ENCODE results near the gene AHSG. TPM values are rescaled to one million over a fixed set of nuclear protein-coding genes. Genes with fewer than 3 reads are reported as not detected.

Gene AHSG
- total RNA-seq, 1 donor from 2014 or later: not detected

GRCh38 chr3:186599142-186599784, 13.6 kb upstream of the AHSG start:
- DNase-seq (ENCODE audit: low read depth): no peak

GRCh38 chr3:186599785-186600166, 13.1 kb upstream of the AHSG start:
- no peak overlapping the region for H3K4me3 ChIP-seq (ENCODE audit: low read depth, low read length)
- DNase-seq (ENCODE audit: low read depth): no peak
- TF ChIP-seq CTCF (conservative IDR thresholded peaks at IDR 0.05; ENCODE audit: low read depth, low read length): no peak

More at GRCh38 chr3:186599142-186599784, 13.6 kb upstream of the AHSG start:
- H3K4me3 ChIP-seq (ENCODE audit: low read depth, low read length): no peak overlapping the region
- TF ChIP-seq CTCF (conservative IDR thresholded peaks at IDR 0.05; ENCODE audit: low read depth, low read length): no peak

- no peak for DNase-seq (ENCODE audit: low read depth)
- no peak for TF ChIP-seq CTCF (conservative IDR thresholded peaks at IDR 0.05; ENCODE audit: low read depth, low read length)
- no peak overlapping the region for H3K4me3 ChIP-seq (ENCODE audit: low read depth, low read length)
Measured at GRCh38 chr3:186600896-186601295, 12.0 kb upstream of the AHSG start.

GRCh38 chr3:186603159-186603558, 9.7 kb upstream of the AHSG start:
- no peak for DNase-seq (ENCODE audit: low read depth)
- no peak overlapping the region for H3K4me3 ChIP-seq (ENCODE audit: low read depth, low read length)
- TF ChIP-seq CTCF (conservative IDR thresholded peaks at IDR 0.05; ENCODE audit: low read depth, low read length): no peak

GRCh38 chr3:186605078-186605477, 7.8 kb upstream of the AHSG start:
- no peak for TF ChIP-seq CTCF (conservative IDR thresholded peaks at IDR 0.05; ENCODE audit: low read depth, low read length)
- DNase-seq (ENCODE audit: low read depth): no peak

GRCh38 chr3:186605561-186606545, 7.0 kb upstream of the AHSG start:
- no peak overlapping the region for H3K4me3 ChIP-seq (ENCODE audit: low read depth, low read length)
- TF ChIP-seq CTCF (conservative IDR thresholded peaks at IDR 0.05; ENCODE audit: low read depth, low read length): no peak
- DNase-seq (ENCODE audit: low read depth): no peak

More at GRCh38 chr3:186605078-186605477, 7.8 kb upstream of the AHSG start:
- no peak overlapping the region for H3K4me3 ChIP-seq (ENCODE audit: low read depth, low read length)
